K562 (cell line): Measurements from ENCODE around the gene CPEB1. TPM values are rescaled to one million over a fixed set of nuclear protein-coding genes. Genes with fewer than 3 reads are reported as not detected.

ENCODE experiments used
- ARHGAP35 ChIP-seq: fragments of 450-650 bp; IDR thresholded peaks from 2 replicates; pipeline ENCODE4 v1.6.1; 2018; ENCODE audit not compliant: partially characterized antibody
- GATAD2B ChIP-seq: fragments of 450-650 bp; IDR thresholded peaks from 2 replicates; pipeline ENCODE4 v1.6.1; 2017; ENCODE audit warnings: mild to moderate bottlenecking, borderline replicate concordance
- HDAC3 ChIP-seq: fragments of 450-650 bp; IDR thresholded peaks from 2 replicates; pipeline ENCODE4 v1.6.1; 2018; ENCODE audit warnings: borderline replicate concordance, mild to moderate bottlenecking, moderate library complexity; ENCODE audit not compliant: partially characterized antibody
- KDM5B ChIP-seq: fragments of 200-600 bp; sonication (generic); IDR thresholded peaks from 2 replicates; pipeline ENCODE4 v1.6.1; 2012; ENCODE audit warnings: low read depth, mild to moderate bottlenecking, moderate library complexity, low read length, control low read depth, inconsistent platforms; ENCODE audit not compliant: insufficient replicate concordance
- MAZ ChIP-seq, 2 experiments: fragments of 450-650 bp in 1 of 2; sonication (generic) in 1 of 2; formaldehyde crosslinking; IDR thresholded peaks in 1 of 2; conservative IDR thresholded peaks in 1 of 2; 2 replicates each; pipeline versions ENCODE4 v1.4.0 to v1.5.0; 2020; ENCODE audit warnings: mild to moderate bottlenecking in 1 of 2, missing genetic modification reagents in 1 of 2
- MYC ChIP-seq, 2 experiments: fragments of 250-450 bp in 1 of 2; sonication (Bioruptor Pico) in 1 of 2; IDR thresholded peaks; 2 replicates each; pipeline versions ENCODE4 v1.5.1 to v1.6.1; 2012 to 2021; ENCODE audit warnings: low read depth in 2 of 2, borderline replicate concordance in 1 of 2, improper control_type of control experiment in 1 of 2, low read length in 1 of 2, mild to moderate bottlenecking in 1 of 2, moderate library complexity in 1 of 2
- RB1 ChIP-seq: fragments of 450-650 bp; IDR thresholded peaks from 2 replicates; pipeline ENCODE4 v1.6.1; 2017; ENCODE audit warnings: low read depth, mild to moderate bottlenecking
- SIX5 ChIP-seq, 2 experiments: IDR thresholded peaks; 2 replicates each; pipeline ENCODE4 v1.6.1; 2011; ENCODE audit warnings: low read length in 2 of 2, borderline replicate concordance in 1 of 2, low read depth in 1 of 2, mild to moderate bottlenecking in 1 of 2, moderate library complexity in 1 of 2; ENCODE audit not compliant: insufficient read depth in 1 of 2
- TBP ChIP-seq: optimal IDR thresholded peaks from 2 replicates; pipeline ENCODE3; 2011; ENCODE audit warnings: low read depth, low read length, improper control_type of control experiment
- TEAD1 ChIP-seq, 2 experiments: fragments of 450-650 bp in 1 of 2; sonication (generic) in 1 of 2; formaldehyde crosslinking; IDR thresholded peaks; 2 replicates each; pipeline versions ENCODE4 v1.4.0 to v1.8.0; 2020 to 2022; ENCODE audit warnings: mild to moderate bottlenecking in 2 of 2, missing genetic modification reagents in 1 of 2
- TEAD4 ChIP-seq, 2 experiments: sonication (generic) in 1 of 2; formaldehyde crosslinking in 1 of 2; IDR thresholded peaks; 2 replicates each; pipeline versions ENCODE4 v1.6.1 to v1.8.0; 2012 to 2022; ENCODE audit warnings: borderline replicate concordance in 1 of 2, inconsistent platforms in 1 of 2, low read length in 1 of 2, mild to moderate bottlenecking in 1 of 2, missing genetic modification reagents in 1 of 2
- TGIF2 ChIP-seq: sonication (generic); formaldehyde crosslinking; IDR thresholded peaks from 2 replicates; pipeline ENCODE4 v1.8.1; 2022; ENCODE audit warnings: mild to moderate bottlenecking, missing genetic modification reagents, moderate library complexity
- ZNF165 ChIP-seq: fragments of 250-450 bp; sonication (Bioruptor Pico); IDR thresholded peaks from 2 replicates; pipeline ENCODE4 v1.4.0; 2020; ENCODE audit warnings: borderline replicate concordance
- ZNF3 ChIP-seq: fragments of 250-450 bp; sonication (Bioruptor Pico); IDR thresholded peaks from 2 replicates; pipeline ENCODE4 v1.5.0; 2021; ENCODE audit warnings: mild to moderate bottlenecking, moderate library complexity
- ZNF766 ChIP-seq: fragments of 200-800 bp; sonication (Bioruptor generic); conservative IDR thresholded peaks from 2 replicates; pipeline ENCODE4 v1.6.1; 2016; ENCODE audit warnings: missing genetic modification characterization, missing compliant biosample characterization
- ZSCAN29 ChIP-seq: fragments of 450-650 bp; IDR thresholded peaks from 2 replicates; pipeline ENCODE4 v1.6.1; 2017
- polyA plus RNA-seq, 8 experiments: library from polyadenylated mRNA; depleted of rRNA in 4 of 8; stranded (reverse) in 5 of 8; unstranded in 3 of 8; fragments of >200 nt; fragmentation: Nextera tagmentation in 2 of 8; fragmentation: Illumina TruSeq in 1 of 8; extraction: Ambion mirVana in 2 of 8; extraction: Trizol in 1 of 8; gene quantifications; 2 replicates each; pipeline versions ENCODE4 v1.2.1 to v1.2.3, GENCODE V29; 2011 to 2014; ENCODE audit warnings: inconsistent platforms in 1 of 8, missing spikeins in 1 of 8
- total RNA-seq, 7 experiments: library from RNA; depleted of rRNA in 6 of 7; stranded (reverse); fragments of >200 nt in 6 of 7; fragmentation: Illumina TruSeq in 2 of 7; extraction: Trizol in 2 of 7; gene quantifications; 2 replicates each; pipeline versions ENCODE4 v1.2.1 to v1.2.3, GENCODE V29; 2011 to 2021; ENCODE audit warnings: low replicate concordance in 1 of 7
- TF ChIP-seq, protein P1 (sequence below): sonication (generic); formaldehyde crosslinking; IDR thresholded peaks from 2 replicates; pipeline ENCODE4 v1.8.0; 2023; ENCODE audit warnings: mild to moderate bottlenecking, missing genetic modification reagents
- TF ChIP-seq, protein P2 (sequence below): fragments of 450-650 bp; IDR thresholded peaks from 2 replicates; pipeline ENCODE4 v1.7.1; 2018; ENCODE audit warnings: mild to moderate bottlenecking, low read depth; ENCODE audit not compliant: partially characterized antibody

Gene CPEB1
- total and polyA plus RNA-seq, 9 of the 15 experiments (the other 6 are each of a cell fraction or from before 2014, with no cell fraction given): 2.2 to 13.4 (median 9.7) TPM

DNA sequence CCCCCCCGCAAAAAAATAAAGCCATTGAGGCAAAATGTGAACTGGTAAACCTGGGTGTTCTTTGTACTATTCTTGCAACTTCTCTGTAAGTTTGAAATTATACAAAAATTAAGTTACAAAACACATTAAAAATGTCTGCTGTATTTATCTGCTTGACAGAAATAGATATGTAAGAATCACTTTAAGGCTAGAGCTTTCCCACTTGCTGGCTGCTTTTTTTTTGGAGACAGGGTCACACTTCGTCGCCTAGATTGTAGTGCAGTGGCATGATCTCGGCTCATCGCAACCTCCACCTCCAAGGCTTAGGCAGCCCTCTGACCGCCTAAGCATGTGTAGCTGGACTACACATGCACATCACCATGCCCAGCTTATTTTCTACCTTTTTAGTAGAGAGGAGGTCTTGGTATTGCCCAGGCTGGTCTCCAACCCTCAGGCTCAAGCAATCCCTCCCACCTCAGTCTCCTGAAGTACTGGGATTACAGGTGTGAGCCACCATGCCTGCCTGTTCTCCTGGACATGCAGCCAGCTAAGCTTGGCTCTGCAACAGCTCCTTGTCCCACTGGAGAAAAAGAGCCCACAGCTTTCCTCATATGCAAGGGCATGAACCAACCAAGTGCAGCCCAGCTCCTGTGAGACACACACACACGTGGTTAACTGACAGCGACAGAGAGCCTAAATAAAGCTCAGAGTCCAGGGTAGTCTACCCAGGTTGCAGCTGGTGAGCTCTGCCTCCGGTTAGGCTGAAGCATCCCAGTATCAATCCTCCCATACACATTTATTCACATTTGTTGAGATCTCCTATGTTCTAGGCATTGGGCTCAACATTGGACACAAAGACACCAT, 111.4 kb downstream of the CPEB1 start (continued):
- TF ChIP-seq, protein P1, sequence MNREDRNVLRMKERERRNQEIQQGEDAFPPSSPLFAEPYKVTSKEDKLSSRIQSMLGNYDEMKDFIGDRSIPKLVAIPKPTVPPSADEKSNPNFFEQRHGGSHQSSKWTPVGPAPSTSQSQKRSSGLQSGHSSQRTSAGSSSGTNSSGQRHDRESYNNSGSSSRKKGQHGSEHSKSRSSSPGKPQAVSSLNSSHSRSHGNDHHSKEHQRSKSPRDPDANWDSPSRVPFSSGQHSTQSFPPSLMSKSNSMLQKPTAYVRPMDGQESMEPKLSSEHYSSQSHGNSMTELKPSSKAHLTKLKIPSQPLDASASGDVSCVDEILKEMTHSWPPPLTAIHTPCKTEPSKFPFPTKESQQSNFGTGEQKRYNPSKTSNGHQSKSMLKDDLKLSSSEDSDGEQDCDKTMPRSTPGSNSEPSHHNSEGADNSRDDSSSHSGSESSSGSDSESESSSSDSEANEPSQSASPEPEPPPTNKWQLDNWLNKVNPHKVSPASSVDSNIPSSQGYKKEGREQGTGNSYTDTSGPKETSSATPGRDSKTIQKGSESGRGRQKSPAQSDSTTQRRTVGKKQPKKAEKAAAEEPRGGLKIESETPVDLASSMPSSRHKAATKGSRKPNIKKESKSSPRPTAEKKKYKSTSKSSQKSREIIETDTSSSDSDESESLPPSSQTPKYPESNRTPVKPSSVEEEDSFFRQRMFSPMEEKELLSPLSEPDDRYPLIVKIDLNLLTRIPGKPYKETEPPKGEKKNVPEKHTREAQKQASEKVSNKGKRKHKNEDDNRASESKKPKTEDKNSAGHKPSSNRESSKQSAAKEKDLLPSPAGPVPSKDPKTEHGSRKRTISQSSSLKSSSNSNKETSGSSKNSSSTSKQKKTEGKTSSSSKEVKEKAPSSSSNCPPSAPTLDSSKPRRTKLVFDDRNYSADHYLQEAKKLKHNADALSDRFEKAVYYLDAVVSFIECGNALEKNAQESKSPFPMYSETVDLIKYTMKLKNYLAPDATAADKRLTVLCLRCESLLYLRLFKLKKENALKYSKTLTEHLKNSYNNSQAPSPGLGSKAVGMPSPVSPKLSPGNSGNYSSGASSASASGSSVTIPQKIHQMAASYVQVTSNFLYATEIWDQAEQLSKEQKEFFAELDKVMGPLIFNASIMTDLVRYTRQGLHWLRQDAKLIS: peak; percentile 70; the same call in 1 of the 2 replicates
- TF ChIP-seq SIX5 (IDR thresholded peaks at IDR 0.05; ENCODE audit: borderline replicate concordance in 1 of 2, insufficient read depth in 1 of 2, low read depth in 1 of 2, low read length in 2 of 2) (no peak), RB1 (no peak), ZNF165 (CRISPR knock-in tag) (no peak), ARHGAP35 (no peak), TGIF2 (CRISPR knock-in tag) (peak; percentile 62; the same call in 1 of the 2 replicates), MAZ (CRISPR knock-in tag; conservative IDR thresholded peaks at IDR 0.05 in 1 of 2, IDR thresholded peaks at IDR 0.05 in 1 of 2) (peak in 1 of 2 experiments; percentile 56; a peak in 2 of 4 replicates), ZNF3 (CRISPR knock-in tag) (no peak), TEAD4 (IDR thresholded peaks at IDR 0.05; ENCODE audit: low read length) (peak; percentile 34; the same call in 1 of the 2 replicates), TEAD4 (CRISPR knock-in tag; IDR thresholded peaks at IDR 0.05; ENCODE audit: borderline replicate concordance) (no peak), ZNF766 (CRISPR knock-in tag) (no peak), KDM5B (peak; percentile 50), GATAD2B (no peak), HDAC3 (no peak), MYC (IDR thresholded peaks at IDR 0.05; ENCODE audit: low read depth, low read length) (no peak), MYC (CRISPR knock-in tag; IDR thresholded peaks at IDR 0.05; ENCODE audit: borderline replicate concordance, low read depth) (no peak), TEAD1 (CRISPR knock-in tag; IDR thresholded peaks at IDR 0.05) (peak in 1 of 2 experiments; percentile 73; a peak in 1 of 4 replicates), ZSCAN29 (no peak), TBP (no peak)
- TF ChIP-seq, protein P2, sequence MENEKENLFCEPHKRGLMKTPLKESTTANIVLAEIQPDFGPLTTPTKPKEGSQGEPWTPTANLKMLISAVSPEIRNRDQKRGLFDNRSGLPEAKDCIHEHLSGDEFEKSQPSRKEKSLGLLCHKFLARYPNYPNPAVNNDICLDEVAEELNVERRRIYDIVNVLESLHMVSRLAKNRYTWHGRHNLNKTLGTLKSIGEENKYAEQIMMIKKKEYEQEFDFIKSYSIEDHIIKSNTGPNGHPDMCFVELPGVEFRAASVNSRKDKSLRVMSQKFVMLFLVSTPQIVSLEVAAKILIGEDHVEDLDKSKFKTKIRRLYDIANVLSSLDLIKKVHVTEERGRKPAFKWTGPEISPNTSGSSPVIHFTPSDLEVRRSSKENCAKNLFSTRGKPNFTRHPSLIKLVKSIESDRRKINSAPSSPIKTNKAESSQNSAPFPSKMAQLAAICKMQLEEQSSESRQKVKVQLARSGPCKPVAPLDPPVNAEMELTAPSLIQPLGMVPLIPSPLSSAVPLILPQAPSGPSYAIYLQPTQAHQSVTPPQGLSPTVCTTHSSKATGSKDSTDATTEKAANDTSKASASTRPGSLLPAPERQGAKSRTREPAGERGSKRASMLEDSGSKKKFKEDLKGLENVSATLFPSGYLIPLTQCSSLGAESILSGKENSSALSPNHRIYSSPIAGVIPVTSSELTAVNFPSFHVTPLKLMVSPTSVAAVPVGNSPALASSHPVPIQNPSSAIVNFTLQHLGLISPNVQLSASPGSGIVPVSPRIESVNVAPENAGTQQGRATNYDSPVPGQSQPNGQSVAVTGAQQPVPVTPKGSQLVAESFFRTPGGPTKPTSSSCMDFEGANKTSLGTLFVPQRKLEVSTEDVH: peak; percentile 52
